HG02571 (cell line): ENCODE data around the gene NELL1.
"Not testable (repeated sequence)": the region's sequence is repeated elsewhere in the genome, so short reads cannot be mapped to it uniquely, and the experiment has no call there.

ENCODE experiments used
- ATAC-seq: cut with Tn5 transposase; IDR thresholded peaks from one replicate; pipeline ENCODE4 v1.9.1; 2021; ENCODE audit warnings: mild to moderate bottlenecking, moderate library complexity; ENCODE audit not compliant: unreplicated experiment

Gene NELL1

DNA sequence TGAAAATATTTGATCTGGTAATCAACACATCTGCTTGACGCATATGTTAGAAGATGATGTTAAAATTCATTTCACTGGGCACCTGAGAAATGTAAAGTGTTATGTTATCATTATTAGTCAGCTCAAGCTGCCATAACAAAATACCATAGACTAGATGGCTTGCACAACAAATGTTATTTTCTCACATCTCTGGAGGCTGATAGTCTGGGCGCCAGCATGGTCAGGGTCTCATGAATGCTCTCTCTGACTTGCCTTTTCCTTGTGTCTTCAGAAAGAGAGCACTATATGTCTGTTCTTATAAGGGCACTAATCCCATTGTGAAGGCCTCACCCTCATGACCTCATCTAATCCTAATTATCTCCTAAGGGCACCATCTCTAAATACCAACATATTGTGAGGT, 435.3 kb downstream of the NELL1 start:
- ATAC-seq: no peak

DNA sequence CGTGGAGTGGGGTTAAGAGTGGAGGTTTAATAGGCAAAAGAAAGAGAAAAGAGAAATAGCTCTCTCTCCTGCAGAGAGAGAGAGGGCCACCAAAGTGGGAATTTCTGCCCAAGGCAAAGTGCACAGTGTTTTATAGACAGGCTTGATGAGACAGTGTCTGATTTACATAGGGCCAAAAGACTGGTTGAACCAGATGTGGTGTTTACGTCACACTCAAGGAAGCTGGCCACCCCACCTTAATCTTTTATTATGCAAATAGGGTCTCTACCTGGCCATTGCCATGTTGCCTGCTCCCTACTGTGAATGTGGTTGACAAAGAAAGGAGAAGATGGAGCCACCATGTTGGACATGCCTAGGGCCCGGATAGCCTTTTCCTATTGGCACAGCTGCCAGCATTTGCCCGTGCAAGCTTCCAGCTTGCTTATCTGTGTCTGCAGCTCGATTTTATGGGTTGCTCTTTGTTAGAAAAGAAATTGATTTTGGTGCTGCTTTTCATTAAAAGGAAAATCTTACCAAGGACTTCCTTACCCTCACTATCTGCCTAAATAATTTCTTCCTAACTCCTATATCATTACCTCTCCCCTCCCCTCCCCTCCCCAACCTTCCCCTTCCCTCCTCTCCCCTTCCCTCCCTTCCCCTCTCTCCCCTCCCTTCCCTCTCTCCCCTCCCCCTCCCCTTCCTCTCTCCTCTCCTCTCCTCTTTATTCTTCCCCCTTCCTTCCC, 436.0 kb downstream of the NELL1 start:
- ATAC-seq: no peak

- no peak for ATAC-seq
Measured at GRCh38 chr11:21109341-21109740, 440.0 kb downstream of the NELL1 start.

GRCh38 chr11:21110415-21110814, 441.0 kb downstream of the NELL1 start:
- ATAC-seq: no peak

DNA sequence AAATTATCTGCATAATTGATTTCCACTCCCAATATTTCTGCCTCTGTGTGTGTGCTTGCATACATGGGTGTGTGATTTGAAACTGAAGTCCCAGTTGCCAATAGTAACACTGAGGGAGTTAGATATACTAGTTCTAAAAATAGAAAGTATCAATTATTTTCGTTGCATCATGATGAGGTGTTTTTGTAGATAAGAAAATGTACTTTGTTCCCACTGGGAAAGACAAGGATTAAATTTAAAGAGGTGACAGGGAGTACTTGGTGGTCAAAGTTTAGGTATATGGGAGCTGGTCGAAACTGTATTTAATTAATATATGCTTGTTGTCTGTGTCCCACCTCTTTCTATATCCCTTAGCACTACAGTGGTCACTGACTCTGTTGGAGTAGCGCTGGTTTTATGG, 444.5 kb downstream of the NELL1 start:
- ATAC-seq: no peak

- ATAC-seq: no peak
Measured at GRCh38 chr11:21116009-21116408, 446.6 kb downstream of the NELL1 start.

DNA sequence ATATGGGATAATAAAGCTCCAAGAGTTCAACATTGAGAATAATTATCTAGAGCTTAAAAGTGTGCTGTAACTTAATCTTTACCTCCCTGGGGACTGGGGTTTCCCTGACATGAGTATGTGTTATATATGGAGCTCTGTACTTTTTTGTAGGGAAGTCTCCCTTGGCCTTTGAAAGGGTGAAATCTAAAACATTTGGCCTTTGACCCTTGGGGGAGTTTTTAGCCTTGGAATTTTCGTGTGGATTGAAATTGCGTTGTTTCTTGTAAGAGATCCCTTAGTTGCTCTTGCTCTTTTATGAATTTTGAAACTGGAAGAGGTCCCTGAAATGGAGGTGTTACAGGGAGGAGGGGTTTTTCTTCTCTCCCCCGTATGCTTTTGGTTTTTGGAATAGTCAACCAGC, 450.0 kb downstream of the NELL1 start:
- ATAC-seq: no peak

- ATAC-seq: no peak
Measured at GRCh38 chr11:21121991-21122390, 452.6 kb downstream of the NELL1 start.

- no peak for ATAC-seq
Measured at GRCh38 chr11:21122523-21122922, 453.1 kb downstream of the NELL1 start.

DNA sequence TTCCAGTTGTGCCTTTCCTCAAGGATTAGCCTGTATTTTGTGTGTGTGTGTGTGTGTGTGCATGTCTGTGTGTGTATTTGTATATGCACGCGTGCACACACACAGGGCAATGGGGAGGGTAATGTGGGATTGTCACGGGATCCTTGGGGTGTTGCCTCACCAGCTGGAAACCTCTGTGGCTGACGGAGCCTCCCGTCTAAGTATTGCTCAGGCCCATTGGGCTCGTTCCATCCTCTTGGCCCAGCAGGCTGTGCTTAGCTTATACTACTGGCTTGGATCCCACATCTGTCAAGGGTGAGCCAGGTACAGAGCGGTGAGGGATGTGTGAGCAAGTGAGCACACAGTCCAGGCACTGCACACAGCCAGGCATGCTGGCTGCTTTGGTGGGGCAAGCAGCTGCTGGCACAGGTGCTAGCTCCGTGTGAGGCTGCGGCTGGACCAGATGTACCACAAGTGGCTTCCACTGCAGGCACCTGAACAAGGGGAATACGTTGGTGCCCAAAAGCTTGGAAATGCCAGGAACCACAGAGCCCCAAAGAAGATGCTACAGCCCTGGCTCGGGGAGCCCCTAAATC, 462.8 kb downstream of the NELL1 start:
- no peak for ATAC-seq

DNA sequence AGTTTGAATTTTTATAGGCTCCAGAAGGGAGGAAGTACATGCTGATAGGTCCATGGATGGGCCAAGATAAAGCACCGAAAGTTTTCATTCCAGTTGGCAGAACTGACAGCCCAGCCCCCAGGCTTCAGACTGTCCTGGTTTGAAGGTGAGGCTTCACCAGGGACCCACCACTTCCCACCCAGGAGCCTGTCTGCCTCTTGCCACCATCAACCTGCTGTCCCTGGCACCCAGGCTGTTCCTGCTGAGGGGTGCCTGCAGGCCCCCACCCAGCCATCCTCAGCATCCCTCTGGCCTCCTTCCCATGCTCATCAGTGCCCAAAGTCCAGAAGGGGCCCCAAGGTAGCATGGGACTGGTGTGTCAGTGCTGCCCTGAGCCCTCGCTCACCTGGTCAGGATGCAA, 463.9 kb downstream of the NELL1 start:
- ATAC-seq: no peak

DNA sequence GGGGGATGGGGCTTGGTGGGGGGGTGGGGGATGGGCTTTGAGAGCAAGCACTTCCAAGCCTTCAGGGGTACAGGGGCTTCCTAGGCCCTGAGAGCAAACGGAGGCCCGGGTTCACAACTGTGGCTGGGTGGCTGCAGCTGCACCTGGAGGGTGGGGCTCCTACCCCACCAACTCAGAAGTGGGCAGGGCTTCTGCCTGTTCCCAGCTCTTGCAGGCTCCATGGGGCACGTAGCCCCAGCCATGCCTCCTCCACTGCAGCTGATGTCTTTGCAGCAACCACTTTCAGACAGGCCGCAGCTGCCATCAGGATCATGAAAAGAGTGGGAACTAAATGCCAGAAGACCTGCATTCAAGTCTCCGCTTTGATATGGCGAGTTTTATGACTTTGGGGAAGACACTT, 464.3 kb downstream of the NELL1 start:
- ATAC-seq: no peak

DNA sequence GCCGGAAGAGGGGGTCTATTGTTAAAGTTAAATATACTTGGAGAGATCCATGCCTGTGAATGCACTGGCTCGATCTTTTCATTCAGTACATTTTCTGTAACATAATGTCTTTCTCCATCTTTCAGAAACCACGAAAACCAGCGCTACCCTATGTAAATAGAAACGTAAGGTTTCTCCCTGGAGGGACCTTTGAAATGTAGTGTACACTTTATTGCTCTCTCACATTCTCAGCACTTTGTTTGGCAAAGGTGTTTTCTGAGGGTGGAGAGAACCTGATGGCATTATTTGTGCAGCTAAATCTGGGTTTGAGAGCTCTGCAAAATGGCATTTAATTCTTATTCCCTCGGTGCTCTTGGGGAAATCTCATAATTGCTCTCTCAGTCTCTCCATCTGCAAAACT, 468.4 kb downstream of the NELL1 start:
- no peak for ATAC-seq

DNA sequence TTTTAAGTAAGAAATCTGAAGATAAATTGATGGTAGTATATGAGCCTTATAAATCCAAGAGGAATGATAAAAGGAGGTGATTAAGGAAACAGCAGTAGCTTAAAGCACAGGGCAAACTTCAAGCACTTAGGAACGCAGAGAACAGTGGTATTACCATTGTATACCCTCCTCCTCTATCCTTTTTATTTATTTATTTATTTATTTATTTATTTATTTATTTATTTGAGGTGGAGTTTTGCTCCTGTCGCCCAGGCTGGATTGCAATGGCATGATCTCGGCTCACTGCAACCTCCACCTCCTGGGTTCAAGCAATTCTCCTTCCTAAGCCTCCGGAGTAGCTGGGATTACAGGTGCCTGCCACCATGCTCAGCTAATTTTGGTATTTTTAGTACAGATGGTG, 472.2 kb downstream of the NELL1 start:
- not testable (repeated sequence) for ATAC-seq

DNA sequence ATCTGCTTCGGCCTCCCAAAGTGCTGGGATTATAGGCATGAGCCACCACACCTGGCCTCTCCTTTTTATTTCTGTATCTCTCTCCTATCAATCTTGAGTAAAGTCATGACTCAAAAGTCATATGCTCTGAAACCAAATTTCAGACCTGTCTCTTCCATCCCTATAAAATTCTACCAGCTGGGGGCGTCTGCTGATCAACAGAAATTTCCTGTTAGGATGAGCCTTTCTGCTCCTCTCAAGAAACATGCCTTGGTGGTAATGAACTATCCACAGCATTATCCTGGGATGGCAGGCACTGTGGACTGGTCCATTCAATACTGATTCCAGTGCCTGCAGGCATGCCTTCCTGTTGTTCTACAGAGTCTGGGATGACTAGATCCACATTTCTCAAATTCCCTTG, 472.6 kb downstream of the NELL1 start:
- ATAC-seq: no peak

DNA sequence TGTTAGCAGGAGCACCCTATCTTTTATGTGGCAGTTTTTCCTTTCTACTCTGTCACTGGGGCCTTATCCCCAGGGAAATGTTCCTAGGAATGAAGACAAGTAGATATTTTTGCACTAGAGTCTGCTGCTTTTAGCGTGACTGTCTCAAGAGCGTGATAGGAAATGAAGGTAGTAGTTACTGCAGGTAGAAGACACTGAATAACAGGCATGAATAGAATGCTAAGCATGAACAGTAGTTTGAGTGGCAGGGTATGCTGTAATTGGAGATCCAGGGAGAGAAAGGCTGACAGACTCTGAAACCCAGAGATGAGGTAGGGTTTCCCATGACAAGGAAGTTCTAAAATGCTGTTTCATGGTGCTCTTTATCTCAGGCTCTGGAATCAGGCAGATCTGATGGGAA, 475.1 kb downstream of the NELL1 start:
- ATAC-seq: no peak

- ATAC-seq: no peak
Measured at GRCh38 chr11:21148376-21148775, 479.0 kb downstream of the NELL1 start.

GRCh38 chr11:21160140-21160539, 490.8 kb downstream of the NELL1 start:
- ATAC-seq: no peak

DNA sequence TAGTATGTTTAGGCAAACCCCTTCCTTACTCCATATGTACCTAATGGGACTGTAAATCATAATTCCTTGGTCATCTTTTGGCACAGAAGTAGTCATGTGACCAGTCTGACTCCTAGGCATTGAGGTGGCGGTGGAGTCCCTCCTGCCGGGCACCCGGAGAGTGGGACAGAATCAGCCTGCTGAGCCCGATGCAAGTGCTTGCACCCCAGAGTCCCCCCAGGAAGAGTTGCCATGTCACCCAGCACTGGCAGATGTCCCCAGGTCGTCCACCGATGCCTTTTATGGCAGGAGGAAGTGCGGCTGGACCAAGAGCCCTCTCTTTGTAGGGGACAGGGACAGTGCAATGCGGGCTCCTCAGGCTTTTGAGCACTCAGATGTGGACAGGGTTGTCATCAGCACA, 500.3 kb downstream of the NELL1 start:
- ATAC-seq: no peak

DNA sequence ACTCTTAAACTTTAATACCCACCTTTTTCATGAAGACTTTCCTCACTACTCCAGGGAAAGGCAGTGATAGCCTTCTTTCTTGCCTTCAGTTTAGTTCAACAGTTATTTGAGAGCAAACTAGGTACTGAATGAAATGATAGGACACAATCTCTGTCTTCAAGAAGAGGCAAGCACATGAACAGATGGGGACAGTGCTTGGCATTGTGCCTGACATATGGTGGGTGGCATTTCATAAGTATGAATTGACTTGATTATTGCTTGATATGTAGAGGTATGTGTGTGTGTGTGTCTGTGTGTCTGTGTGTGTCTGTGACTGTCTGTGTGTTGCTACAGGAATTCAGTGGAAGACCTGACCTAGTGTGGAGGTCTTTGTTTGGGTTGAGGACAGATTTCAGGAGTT, 504.1 kb downstream of the NELL1 start:
- no peak for ATAC-seq

- no peak for ATAC-seq
Measured at GRCh38 chr11:21174781-21175180, 505.4 kb downstream of the NELL1 start.

DNA sequence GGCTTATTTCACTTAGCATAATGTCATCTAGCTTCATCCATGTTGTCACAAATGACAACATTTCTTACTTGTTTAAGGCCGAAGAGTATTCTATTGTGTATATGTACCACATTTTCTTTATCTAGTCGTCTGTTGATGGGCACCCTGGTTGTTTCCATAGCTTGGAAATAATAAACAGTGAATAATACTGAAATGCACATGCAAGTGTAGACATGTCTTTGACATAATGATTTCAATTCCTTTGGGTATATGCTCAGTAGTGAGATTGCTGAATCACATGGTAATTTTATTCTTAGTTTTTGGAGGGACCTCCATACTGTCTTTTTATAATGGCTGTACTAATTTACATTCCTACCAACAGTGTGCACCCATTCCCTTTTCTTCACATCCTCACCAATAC, 508.0 kb downstream of the NELL1 start:
- no peak for ATAC-seq

DNA sequence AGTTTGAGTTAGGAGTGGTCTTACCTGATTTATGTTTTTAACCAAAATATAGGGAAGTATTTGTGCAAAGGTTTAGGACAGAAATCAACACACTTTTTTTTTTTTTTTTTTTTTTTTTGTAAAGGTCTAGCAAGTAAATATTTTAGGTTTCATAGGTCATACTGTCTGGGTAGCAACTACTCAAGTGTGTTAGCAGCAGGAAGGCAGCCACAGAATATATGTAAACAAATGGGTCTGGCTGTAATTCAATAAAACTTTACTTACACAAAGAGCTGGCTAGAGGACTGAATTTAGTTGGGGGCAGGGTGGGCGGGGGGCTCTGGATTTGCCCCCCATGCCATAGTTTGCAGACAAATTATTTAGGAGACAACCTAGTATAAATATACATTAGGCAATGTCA, 510.4 kb downstream of the NELL1 start:
- no peak for ATAC-seq
